Dermis lymphatic vessel endothelial cell (primary cell): ENCODE results near the gene SLC43A2. TPM values are rescaled to one million over a fixed set of nuclear protein-coding genes. Genes with fewer than 3 reads are reported as not detected.

Source experiments
- total RNA-seq: library from RNA; depleted of rRNA; stranded (reverse); fragments of >200 nt; gene quantifications from 2 replicates; pipeline ENCODE4 v1.2.1, GENCODE V29; 2014

The SLC43A2 gene
- total RNA-seq, result 18.0 and 39.1 TPM in 2 replicates

DNA sequence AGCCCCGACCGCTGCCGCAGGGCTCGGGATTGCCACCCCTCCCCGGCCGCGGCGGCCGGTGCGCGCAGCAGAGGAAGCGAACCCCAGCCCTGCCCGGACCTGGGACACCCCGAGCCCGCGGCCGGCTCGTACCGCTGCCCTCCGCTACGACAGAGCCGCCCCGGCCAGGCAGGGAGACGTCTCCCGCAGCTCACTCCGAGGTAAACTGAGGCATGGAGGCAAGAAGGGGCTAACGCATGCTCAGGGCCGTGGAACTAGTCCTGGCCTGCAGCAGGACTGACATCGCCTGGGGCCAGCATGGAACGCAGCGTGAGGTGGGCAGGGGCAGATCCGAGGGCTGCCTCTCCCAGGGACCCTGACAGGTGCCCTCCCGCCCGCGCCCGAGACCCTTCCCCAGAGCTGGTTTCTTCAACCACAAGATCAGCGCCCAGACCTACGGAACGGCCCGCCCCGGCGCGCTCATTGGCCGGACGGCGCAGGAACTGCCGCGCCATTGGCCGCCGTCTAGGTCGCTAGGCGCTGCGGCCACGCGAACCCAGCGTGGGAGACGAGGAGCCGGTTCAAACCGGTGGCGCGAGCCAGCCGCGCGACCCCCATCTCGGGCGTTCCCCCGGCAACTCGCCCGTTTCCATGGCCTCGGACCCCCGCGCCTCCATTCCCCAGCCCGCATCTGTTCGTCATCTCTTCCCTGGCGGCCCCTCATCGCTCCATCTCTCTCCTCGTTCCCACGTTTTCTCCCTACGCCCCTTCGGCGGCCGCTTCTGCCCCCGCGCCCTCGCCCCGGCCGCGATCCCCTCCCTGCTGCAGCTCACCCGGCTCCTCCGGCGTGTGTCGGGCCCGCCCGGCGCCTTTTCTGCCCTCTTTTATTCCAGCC, at the start of gene SLC43A2:
TSS of gene SLC43A2 (minus strand) at position 853 of the 874 bp plus-strand sequence. CDS start 960 bp downstream, outside the sequence.

DNA sequence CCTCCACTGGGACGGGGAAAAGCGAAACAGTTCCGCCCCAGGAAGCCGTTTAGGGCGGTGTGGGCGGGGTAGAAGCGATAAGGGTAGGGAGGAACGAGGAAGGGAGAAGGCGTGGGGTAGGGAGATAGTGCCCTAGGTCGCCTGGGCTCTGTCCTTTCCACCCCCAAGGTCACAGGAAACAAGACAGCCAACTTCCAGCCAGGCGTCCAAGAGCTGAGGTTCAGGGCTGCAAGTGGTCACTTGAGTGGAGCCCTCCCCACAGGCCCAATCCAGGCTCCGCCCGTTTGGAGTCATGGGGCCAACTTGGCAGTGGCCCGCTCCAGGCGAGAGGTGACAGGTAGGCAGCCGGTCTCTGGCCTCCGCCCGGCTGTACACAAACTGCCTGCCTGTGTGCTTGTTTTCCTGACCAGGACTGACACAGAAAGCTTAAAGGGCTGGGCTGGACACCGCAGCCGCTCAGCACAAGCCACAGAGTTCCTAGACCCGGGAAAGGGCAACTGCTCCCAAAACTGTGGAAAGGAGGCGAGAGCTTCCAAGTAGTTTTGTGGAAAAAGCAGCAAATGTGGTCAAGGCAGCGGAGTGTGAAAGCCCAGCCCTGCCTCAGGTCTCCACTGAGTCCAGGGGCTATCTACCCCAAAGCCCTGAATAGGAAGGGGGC, 21.3 kb upstream of the SLC43A2 start, which contains the start of gene RILP:
TSS of gene RILP (minus strand) at position 23 of the 658 bp plus-strand sequence. CDS start 62 bp downstream, outside the sequence.

DNA sequence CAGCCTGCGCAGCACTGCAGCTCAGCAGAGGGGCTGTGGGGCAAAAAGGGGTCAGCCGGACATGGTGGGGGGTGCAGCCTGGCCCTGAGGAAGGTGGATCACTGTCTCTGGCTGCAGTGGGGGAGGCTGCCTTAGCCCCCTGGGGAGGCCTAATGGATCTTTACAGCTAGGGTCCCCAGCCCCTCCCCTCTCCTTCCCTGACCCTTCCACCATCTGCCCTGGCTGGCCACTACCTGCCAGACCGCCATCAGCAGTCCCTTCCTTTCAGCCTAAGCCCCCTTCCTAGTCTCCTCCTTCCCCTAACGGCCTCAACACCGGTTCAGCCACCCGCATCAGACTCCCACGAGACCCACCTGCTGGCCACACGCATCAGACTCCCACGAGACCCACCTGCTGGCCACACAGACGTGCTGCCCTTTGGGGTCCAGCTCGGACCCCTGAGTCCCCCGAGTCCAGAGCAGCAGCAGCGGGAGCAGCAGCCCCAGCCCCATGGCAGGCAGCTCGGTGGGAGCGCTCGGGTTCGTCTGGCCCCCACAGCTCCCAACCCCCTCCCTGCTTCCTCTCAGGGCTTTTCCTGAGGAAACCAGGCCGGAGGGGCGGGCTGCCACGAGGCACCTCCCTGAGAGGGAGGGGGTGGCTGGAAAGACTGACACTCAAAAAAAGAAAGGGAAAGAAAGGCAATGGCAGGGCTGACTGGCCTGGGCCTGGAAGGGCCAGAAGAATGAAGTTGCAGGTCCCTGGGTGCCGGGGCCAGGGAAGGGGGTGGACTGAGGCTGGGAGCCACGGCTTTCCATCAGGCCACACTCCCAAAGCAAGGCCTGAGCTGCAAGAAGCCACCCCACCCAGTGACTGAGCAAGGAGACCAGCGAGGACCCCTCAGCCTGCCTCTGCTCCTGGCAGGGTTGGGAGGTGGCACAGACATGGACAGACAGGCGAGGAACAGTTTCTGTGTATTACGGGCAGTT, 16.9 kb upstream of the SLC43A2 start, which contains the start of gene SCARF1:
TSS of gene SCARF1 (minus strand) at position 526 of the 965 bp plus-strand sequence. CDS start at position 491, 35 bp downstream.

Other genes starting within 250 kb of the SLC43A2 start
- gene YWHAE, start 228.6 kb downstream of the SLC43A2 start, total RNA-seq, result 407 and 501 TPM in 2 replicates
- gene CRK, start 172.6 kb downstream of the SLC43A2 start, total RNA-seq, result 135 and 146 TPM in 2 replicates
- gene MYO1C, start 136.1 kb downstream of the SLC43A2 start, total RNA-seq, result 141 and 164 TPM in 2 replicates
- gene INPP5K, start 112.2 kb downstream of the SLC43A2 start, total RNA-seq, result 57.4 and 65.8 TPM in 2 replicates
- gene PITPNA, start 66.0 kb downstream of the SLC43A2 start, total RNA-seq, result 15.5 and 17.8 TPM in 2 replicates
- gene SCARF1, start 16.9 kb upstream of the SLC43A2 start, total RNA-seq, result 69.7 and 105 TPM in 2 replicates
- gene RILP, start 21.0 kb upstream of the SLC43A2 start, total RNA-seq, result 11.1 and 12.4 TPM in 2 replicates
- gene PRPF8, start 56.0 kb upstream of the SLC43A2 start, total RNA-seq, result 74.6 and 80.6 TPM in 2 replicates
- gene TLCD2, start 81.5 kb upstream of the SLC43A2 start, total RNA-seq, result 1.6 and 3.4 TPM in 2 replicates
- 6.2 and 11.1 TPM in 2 replicates for gene WDR81, start 95.9 kb upstream of the SLC43A2 start, total RNA-seq
- gene SERPINF2, start 114.0 kb upstream of the SLC43A2 start, total RNA-seq, result 0.09 TPM in 1 of 2 replicates, not detected in the other
- gene SERPINF1, start 133.2 kb upstream of the SLC43A2 start, total RNA-seq, result 0.22 TPM in 1 of 2 replicates, not detected in the other
- 8.3 and 9.5 TPM in 2 replicates for gene SMYD4, start 201.1 kb upstream of the SLC43A2 start, total RNA-seq
- 22.6 and 26.8 TPM in 2 replicates for gene RPA1, start 201.2 kb upstream of the SLC43A2 start, total RNA-seq